SH-SY5Y (cell line): ENCODE measurements around the gene PEAR1.

ENCODE experiments used
- GATA2 ChIP-seq: IDR thresholded peaks from 2 replicates; pipeline ENCODE4 v1.6.1; 2011; ENCODE audit warnings: mild to moderate bottlenecking, low read depth, low read length
- GATA3 ChIP-seq: IDR thresholded peaks from 2 replicates; pipeline ENCODE4 v1.6.1; 2011; ENCODE audit warnings: low read depth, mild to moderate bottlenecking, low read length, moderate library complexity

DNA sequence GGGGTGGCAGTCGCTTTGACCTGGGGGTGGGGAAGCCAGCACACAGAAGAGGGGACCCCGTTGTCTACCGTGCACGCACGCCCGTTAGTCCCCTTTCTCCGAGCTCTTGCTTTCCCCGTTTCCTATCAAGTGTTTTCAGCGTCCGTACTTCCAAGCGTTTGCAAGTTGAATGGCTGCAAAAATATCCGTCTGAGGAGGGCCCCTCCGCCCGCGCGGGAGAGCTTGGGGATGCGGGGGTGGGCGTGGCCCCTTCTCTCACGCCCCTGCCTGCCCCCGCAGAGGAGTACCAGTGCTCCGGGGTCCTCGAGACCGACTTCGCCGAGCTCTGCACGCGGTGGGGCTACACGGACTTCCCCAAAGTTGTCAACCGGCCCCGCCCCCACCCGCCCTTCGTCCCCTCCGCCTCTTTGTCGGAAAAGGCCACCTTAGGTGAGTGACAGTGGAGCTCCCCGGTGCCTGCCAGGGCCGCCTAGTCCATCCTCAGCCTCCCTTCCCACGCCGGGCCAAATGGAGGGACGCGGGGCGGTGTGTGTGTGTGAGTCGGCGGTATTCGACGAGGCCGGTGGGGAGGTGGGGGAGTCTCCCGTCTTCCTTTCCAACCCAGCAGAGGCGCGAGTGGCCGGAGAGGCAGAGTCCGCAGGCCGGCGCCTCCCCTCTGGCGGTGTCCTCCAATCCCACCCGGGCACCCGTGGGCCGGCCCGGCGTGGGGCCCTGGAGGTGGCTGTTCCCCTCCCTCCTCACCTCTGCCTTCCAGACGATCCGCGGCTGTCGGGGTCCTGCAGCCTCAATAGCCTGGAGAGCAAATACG is 30.4 kb downstream of the PEAR1 start:
- no peak for TF ChIP-seq GATA2
- TF ChIP-seq GATA3: no peak
